HCT116 (cell line): Measurements from ENCODE around the gene CPN2. TPM values are rescaled to one million over a fixed set of nuclear protein-coding genes. Genes with fewer than 3 reads are reported as not detected.

ENCODE experiments used
- ATAC-seq: fragments of 200-7000 bp; cut with Tn5 transposase; 2 replicates; pipeline ENCODE4 v1.9.1; 2020; ENCODE audit warnings: mild to moderate bottlenecking, moderate library complexity
- BruUV-seq: library from RNA; stranded (reverse); fragments of 400-500 nt; replicated peaks from 2 replicates; lab custom pipeline; 2021; lab: Mats Ljungman, UMichigan
- CTCF ChIA-PET: fragments of 300-600 bp; sonication (Branson Sonifier 250); formaldehyde crosslinking; loops from one replicate; lab custom pipeline; 2021; ENCODE audit warnings: antibody characterized with exemption; lab: Charles Lee
- POLR2A ChIA-PET: fragments of 300-600, 350-600 bp; sonication (Branson Sonifier 250); formaldehyde crosslinking; loops from one replicate; lab custom pipeline; 2021; ENCODE audit warnings: antibody characterized with exemption; lab: Charles Lee
- RAD21 ChIA-PET, 2 experiments: fragments of 300-600 bp; sonication (Branson Sonifier 250); formaldehyde crosslinking; loops; one replicate each; lab custom pipeline; 2023; ENCODE audit warnings: low total read pairs in 2 of 2; ENCODE audit not compliant: uncharacterized antibody in 2 of 2, unreplicated experiment in 2 of 2, low non-redundant PET in 1 of 2; lab: Charles Lee
- DNase-seq: peaks from one replicate; pipeline ENCODE4 v3.0.0-alpha.2; 2010; ENCODE audit warnings: low read depth, low spot score
- H2AFZ ChIP-seq: fragments of 200-600 bp; shearing (Covaris generic), sonication (generic); 2 replicates; pipeline ENCODE4 v1.6.1; 2017; ENCODE audit warnings: low read depth, mixed run types, mixed read lengths, antibody characterized with exemption, low read length; ENCODE audit not compliant: poor library complexity, severe bottlenecking
- H3K27ac ChIP-seq: 2 replicates; pipeline ENCODE4 v1.5.1; 2012; ENCODE audit warnings: low read depth, low read length
- H3K27me3 ChIP-seq: fragments of 200-600 bp; sonication (generic); 2 replicates; pipeline ENCODE4 v1.6.1; 2016; ENCODE audit warnings: mixed run types, low read length, mixed read lengths; ENCODE audit not compliant: insufficient read depth
- H3K36me3 ChIP-seq, 2 experiments: fragments of 200-500 bp in 1 of 2; fragments of 200-600 bp in 1 of 2; sonication (Bioruptor generic) in 1 of 2; sonication (generic) in 1 of 2; 2 replicates each; pipeline versions ENCODE4 v1.5.1 to v1.6.1; 2014 to 2016; ENCODE audit warnings: low read length in 2 of 2, inconsistent platforms in 1 of 2, mixed read lengths in 1 of 2, mixed run types in 1 of 2; ENCODE audit not compliant: insufficient read depth in 2 of 2, control insufficient read depth in 1 of 2
- H3K4me1 ChIP-seq, 2 experiments: fragments of 200-600 bp in 1 of 2; sonication (generic) in 1 of 2; 2 replicates each; pipeline versions ENCODE4 v1.5.1 to v1.6.1; 2012 to 2017; ENCODE audit warnings: low read length in 2 of 2, inconsistent platforms in 1 of 2, mild to moderate bottlenecking in 1 of 2, mixed read lengths in 1 of 2, mixed run types in 1 of 2, moderate library complexity in 1 of 2; ENCODE audit not compliant: insufficient read depth in 2 of 2, control insufficient read depth in 1 of 2
- H3K4me2 ChIP-seq: fragments of 200-600 bp; sonication (generic); 2 replicates; pipeline ENCODE4 v1.6.1; 2017; ENCODE audit warnings: mixed run types, low read length, mixed read lengths
- H3K4me3 ChIP-seq, 2 experiments: fragments of 200-600 bp in 1 of 2; sonication (generic) in 1 of 2; replicated peaks in 1 of 2; 2 replicates each; pipeline ENCODE4 v1.5.1; 2011 to 2016; ENCODE audit warnings: low read length in 2 of 2, control low read depth in 1 of 2, low read depth in 1 of 2, mild to moderate bottlenecking in 1 of 2, mixed read lengths in 1 of 2, mixed run types in 1 of 2
- H3K79me2 ChIP-seq: fragments of 200-600 bp; sonication (generic); 2 replicates; pipeline ENCODE4 v1.6.1; 2017; ENCODE audit warnings: mild to moderate bottlenecking, mixed run types, low read length, moderate library complexity, mixed read lengths; ENCODE audit not compliant: insufficient read depth
- H3K9ac ChIP-seq: fragments of 200-600 bp; sonication (generic); 2 replicates; pipeline ENCODE4 v1.6.1; 2016; ENCODE audit warnings: low read length, mixed read lengths
- H3K9me2 ChIP-seq: fragments of 200-600 bp; sonication (generic), shearing (Covaris generic); 2 replicates; pipeline ENCODE4 v1.6.1; 2017; ENCODE audit warnings: mixed run types, mild to moderate bottlenecking, moderate library complexity; ENCODE audit not compliant: insufficient read depth
- H3K9me3 ChIP-seq, 2 experiments: fragments of 200-500 bp in 1 of 2; fragments of 200-600 bp in 1 of 2; sonication (Bioruptor generic) in 1 of 2; sonication (generic) in 1 of 2; 2 replicates each; pipeline ENCODE4 v1.6.1; 2014 to 2017; ENCODE audit warnings: low read length in 2 of 2, mixed read lengths in 2 of 2, inconsistent platforms in 1 of 2, low read depth in 1 of 2, mild to moderate bottlenecking in 1 of 2, mixed run types in 1 of 2, moderate library complexity in 1 of 2; ENCODE audit not compliant: control insufficient read depth in 1 of 2, insufficient read depth in 1 of 2
- H4K20me1 ChIP-seq: fragments of 200-600 bp; sonication (generic), shearing (Covaris generic); 2 replicates; pipeline ENCODE4 v1.6.1; 2017; ENCODE audit warnings: mixed run types, mild to moderate bottlenecking, moderate library complexity; ENCODE audit not compliant: insufficient read depth
- CBX3 ChIP-seq: IDR thresholded peaks from 2 replicates; pipeline ENCODE4 v1.6.1; 2012; ENCODE audit warnings: low read depth
- CEBPB ChIP-seq: IDR thresholded peaks from 2 replicates; pipeline ENCODE4 v1.6.1; 2012; ENCODE audit warnings: low read depth
- EGR1 ChIP-seq: IDR thresholded peaks from 2 replicates; pipeline ENCODE4 v1.6.1; 2012; ENCODE audit warnings: low read depth
- ELF1 ChIP-seq: IDR thresholded peaks from 2 replicates; pipeline ENCODE4 v1.6.1; 2012; ENCODE audit warnings: low read depth, borderline replicate concordance
- EZH2 ChIP-seq: fragments of 200-600 bp; sonication (generic); IDR thresholded peaks from 2 replicates; pipeline ENCODE4 v1.6.1; 2017; ENCODE audit warnings: antibody characterized with exemption, mixed run types
- EZH2phosphoT487 ChIP-seq: fragments of 200-600 bp; IDR thresholded peaks from 2 replicates; pipeline ENCODE4 v1.6.1; 2018; ENCODE audit warnings: antibody characterized with exemption, borderline replicate concordance
- FOSL1 ChIP-seq: IDR thresholded peaks from 2 replicates; pipeline ENCODE4 v1.6.1; 2012; ENCODE audit warnings: low read depth
- JUND ChIP-seq: IDR thresholded peaks from 2 replicates; pipeline ENCODE4 v1.6.1; 2012
- POLR2A ChIP-seq: IDR thresholded peaks from 2 replicates; pipeline ENCODE4 v1.7.0; 2011; ENCODE audit warnings: borderline replicate concordance; ENCODE audit not compliant: insufficient read depth, insufficient read length; ENCODE audit errors: extremely low read depth
- POLR2AphosphoS5 ChIP-seq: IDR thresholded peaks from 2 replicates; pipeline ENCODE4 v1.6.1; 2011; ENCODE audit warnings: mild to moderate bottlenecking, low read depth, low read length, moderate library complexity
- RAD21 ChIP-seq: IDR thresholded peaks from 2 replicates; pipeline ENCODE4 v1.6.1; 2012; ENCODE audit warnings: low read depth, mild to moderate bottlenecking
- SIN3A ChIP-seq: IDR thresholded peaks from 2 replicates; pipeline ENCODE4 v1.6.1; 2012; ENCODE audit warnings: low read depth
- SP1 ChIP-seq: IDR thresholded peaks from 2 replicates; pipeline ENCODE4 v1.6.1; 2012; ENCODE audit warnings: low read depth
- SRF ChIP-seq: IDR thresholded peaks from 2 replicates; pipeline ENCODE4 v1.6.1; 2012; ENCODE audit warnings: low read depth
- TCF7L2 ChIP-seq: IDR thresholded peaks from 2 replicates; pipeline ENCODE4 v1.7.0; 2011; ENCODE audit warnings: borderline replicate concordance, inconsistent platforms; ENCODE audit not compliant: insufficient read depth, insufficient read length; ENCODE audit errors: extremely low read depth
- ZNF274 ChIP-seq: fragments of 200-500 bp; sonication (Bioruptor generic); IDR thresholded peaks from 2 replicates; pipeline ENCODE4 v1.6.1; 2014; ENCODE audit warnings: mild to moderate bottlenecking, low read depth, low read length, inconsistent platforms
- intact Hi-C: fragments of 100-400 bp; cut with micrococcal nuclease; formaldehyde crosslinking; loops from 2 replicates; pipeline ENCODE4 v1.10.0; 2022
- total RNA-seq: library from RNA; stranded (reverse); gene quantifications from one replicate; pipeline ENCODE4 v1.2.1, GENCODE V29; 2021; ENCODE audit not compliant: unreplicated experiment
- TF ChIP-seq, protein P1 (sequence below): IDR thresholded peaks from 2 replicates; pipeline ENCODE4 v1.6.1; 2011; ENCODE audit warnings: mild to moderate bottlenecking, low read length, moderate library complexity; ENCODE audit not compliant: insufficient replicate concordance; ENCODE audit errors: extremely low read depth
- TF ChIP-seq, protein P2 (sequence below): IDR thresholded peaks from 2 replicates; pipeline ENCODE4 v1.6.1; 2012
- TF ChIP-seq, protein P3 (sequence below), 3 experiments: fragments of 200-600 bp in 1 of 3; sonication (generic) in 1 of 3; IDR thresholded peaks in 2 of 3; conservative IDR thresholded peaks in 1 of 3; 2 replicates each; pipeline ENCODE4 v1.5.1; 2012 to 2017; ENCODE audit warnings: low read depth in 2 of 3, low read length in 2 of 3, antibody characterized with exemption in 1 of 3, borderline replicate concordance in 1 of 3, control low read depth in 1 of 3, mild to moderate bottlenecking in 1 of 3, mixed read lengths in 1 of 3, mixed run types in 1 of 3, moderate library complexity in 1 of 3; ENCODE audit not compliant: insufficient read depth in 1 of 3
- TF ChIP-seq, protein P4 (sequence below): IDR thresholded peaks from 2 replicates; pipeline ENCODE4 v1.6.1; 2012

CPN2 gene
- total RNA-seq, 1 experiment from 2014 or later = not detected

DNA sequence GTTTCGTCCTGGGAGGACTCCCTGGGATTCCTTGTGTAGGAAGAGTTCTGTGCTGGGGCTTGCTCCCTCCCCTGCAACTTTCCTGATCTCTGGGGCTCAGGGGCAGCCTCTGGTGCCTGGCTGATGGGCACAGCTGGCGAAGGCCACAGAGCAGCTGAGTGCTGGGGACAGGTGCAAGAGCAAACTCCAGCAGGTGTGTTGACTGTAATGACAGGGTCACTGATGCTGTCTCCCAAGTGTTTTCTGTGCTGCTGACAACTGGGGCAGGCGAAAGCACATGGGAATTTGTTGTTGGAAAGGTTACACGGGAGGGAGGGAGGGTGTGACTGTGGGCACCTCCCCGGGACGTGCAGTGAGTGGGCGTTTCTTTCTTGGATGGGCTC lies 21.6 kb downstream of the CPN2 start (continued):
- TF ChIP-seq EZH2 = no peak

DNA sequence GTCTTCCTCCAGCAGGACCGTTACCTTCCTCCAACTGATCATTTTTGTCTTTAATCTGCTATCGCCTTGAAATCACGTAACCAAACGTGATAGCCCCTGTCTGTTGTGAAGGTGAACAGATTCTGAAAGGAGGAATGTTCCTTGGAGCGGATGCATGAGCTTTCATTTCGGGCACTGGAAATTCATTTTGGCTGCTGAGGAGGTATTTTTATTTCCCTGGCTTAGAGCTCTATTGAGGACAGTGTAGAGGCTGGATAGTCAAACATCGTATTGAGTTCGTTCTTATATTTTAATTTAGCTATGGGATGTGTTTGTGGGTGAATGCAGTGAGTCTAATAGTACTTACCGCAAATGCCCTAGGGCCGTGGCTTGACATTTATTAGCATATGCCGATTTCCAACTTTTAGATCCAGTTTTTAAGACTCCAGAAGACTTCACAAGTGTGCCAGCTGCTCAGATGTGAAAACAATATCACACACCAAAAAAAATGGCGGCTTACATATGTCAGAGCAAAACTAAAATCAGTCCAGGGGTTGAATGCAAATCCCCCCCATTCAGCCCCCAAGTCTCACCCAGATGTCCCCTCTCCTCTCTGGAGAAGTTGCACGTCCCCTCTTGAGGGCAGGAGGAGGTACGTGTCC lies 22.1 kb downstream of the CPN2 start:
- no TSS peak for BruUV-seq
- H3K4me1 ChIP-seq = peaks cover 26 to 73% of the 10 kb centered on the region in 2 experiments
- no peak for ATAC-seq

More for the DNA sequence above, 22.1 kb downstream of the CPN2 start:
- no peak overlapping the region for H3K9ac ChIP-seq
- peaks cover 0 to 13% of the 10 kb centered on the region in 2 experiments; a peak in 1 of 4 replicates for H3K9me3 ChIP-seq
- no peak overlapping the region for H3K27ac ChIP-seq
- no peaks in the 10 kb centered on the region for H3K9me2 ChIP-seq
- no peak overlapping the region for H3K4me3 ChIP-seq
- ChIA-PET RAD21 (no interaction called here), POLR2A (interaction anchor here (0.7 kb wide), 1 partner anchor 13 kb away, joined by 4 read pairs; no protein-coding TSS in a partner anchor), CTCF (interaction anchor here (1.3 to 1.4 kb wide), 2 partner anchors 77 to 548 kb away, joined by 3 to 7 read pairs; no protein-coding TSS in a partner anchor)
- no peak overlapping the region for H2AFZ ChIP-seq
- H3K27me3 ChIP-seq = no peaks in the 10 kb centered on the region
- no peak for DNase-seq
- no peaks in the 10 kb centered on the region for H3K36me3 ChIP-seq
- TF ChIP-seq CEBPB (no peak), CBX3 (no peak), SIN3A (no peak), JUND (no peak), FOSL1 (no peak), ZNF274 (no peak), ELF1 (no peak), RAD21 (no peak), SP1 (no peak), EGR1 (no peak), POLR2A (no peak), TCF7L2 (no peak), EZH2phosphoT487 (no peak), SRF (no peak), POLR2AphosphoS5 (no peak)
- TF ChIP-seq, protein P1, sequence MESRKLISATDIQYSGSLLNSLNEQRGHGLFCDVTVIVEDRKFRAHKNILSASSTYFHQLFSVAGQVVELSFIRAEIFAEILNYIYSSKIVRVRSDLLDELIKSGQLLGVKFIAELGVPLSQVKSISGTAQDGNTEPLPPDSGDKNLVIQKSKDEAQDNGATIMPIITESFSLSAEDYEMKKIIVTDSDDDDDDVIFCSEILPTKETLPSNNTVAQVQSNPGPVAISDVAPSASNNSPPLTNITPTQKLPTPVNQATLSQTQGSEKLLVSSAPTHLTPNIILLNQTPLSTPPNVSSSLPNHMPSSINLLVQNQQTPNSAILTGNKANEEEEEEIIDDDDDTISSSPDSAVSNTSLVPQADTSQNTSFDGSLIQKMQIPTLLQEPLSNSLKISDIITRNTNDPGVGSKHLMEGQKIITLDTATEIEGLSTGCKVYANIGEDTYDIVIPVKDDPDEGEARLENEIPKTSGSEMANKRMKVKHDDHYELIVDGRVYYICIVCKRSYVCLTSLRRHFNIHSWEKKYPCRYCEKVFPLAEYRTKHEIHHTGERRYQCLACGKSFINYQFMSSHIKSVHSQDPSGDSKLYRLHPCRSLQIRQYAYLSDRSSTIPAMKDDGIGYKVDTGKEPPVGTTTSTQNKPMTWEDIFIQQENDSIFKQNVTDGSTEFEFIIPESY = no peak
- TF ChIP-seq, protein P2, sequence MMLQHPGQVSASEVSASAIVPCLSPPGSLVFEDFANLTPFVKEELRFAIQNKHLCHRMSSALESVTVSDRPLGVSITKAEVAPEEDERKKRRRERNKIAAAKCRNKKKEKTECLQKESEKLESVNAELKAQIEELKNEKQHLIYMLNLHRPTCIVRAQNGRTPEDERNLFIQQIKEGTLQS = no peak
- TF ChIP-seq, protein P3, sequence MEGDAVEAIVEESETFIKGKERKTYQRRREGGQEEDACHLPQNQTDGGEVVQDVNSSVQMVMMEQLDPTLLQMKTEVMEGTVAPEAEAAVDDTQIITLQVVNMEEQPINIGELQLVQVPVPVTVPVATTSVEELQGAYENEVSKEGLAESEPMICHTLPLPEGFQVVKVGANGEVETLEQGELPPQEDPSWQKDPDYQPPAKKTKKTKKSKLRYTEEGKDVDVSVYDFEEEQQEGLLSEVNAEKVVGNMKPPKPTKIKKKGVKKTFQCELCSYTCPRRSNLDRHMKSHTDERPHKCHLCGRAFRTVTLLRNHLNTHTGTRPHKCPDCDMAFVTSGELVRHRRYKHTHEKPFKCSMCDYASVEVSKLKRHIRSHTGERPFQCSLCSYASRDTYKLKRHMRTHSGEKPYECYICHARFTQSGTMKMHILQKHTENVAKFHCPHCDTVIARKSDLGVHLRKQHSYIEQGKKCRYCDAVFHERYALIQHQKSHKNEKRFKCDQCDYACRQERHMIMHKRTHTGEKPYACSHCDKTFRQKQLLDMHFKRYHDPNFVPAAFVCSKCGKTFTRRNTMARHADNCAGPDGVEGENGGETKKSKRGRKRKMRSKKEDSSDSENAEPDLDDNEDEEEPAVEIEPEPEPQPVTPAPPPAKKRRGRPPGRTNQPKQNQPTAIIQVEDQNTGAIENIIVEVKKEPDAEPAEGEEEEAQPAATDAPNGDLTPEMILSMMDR (IDR thresholded peaks at IDR 0.05 in 2 of 3, conservative IDR thresholded peaks at IDR 0.05 in 1 of 3; ENCODE audit: borderline replicate concordance in 1 of 3, insufficient read depth in 1 of 3, low read depth in 2 of 3, low read length in 2 of 3) = no peak
- TF ChIP-seq, protein P4, sequence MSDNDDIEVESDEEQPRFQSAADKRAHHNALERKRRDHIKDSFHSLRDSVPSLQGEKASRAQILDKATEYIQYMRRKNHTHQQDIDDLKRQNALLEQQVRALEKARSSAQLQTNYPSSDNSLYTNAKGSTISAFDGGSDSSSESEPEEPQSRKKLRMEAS = no peak
- intact Hi-C loops = loop anchor here (5.0 kb wide), 1 partner anchor 1412 kb away; the partner anchor contains the start of gene MB21D2
- H3K4me2 ChIP-seq = no peak overlapping the region
- no peaks in the 10 kb centered on the region for H4K20me1 ChIP-seq
- no peaks in the 10 kb centered on the region for H3K79me2 ChIP-seq
